Measurements from ENCODE around the gene PRKCB.

DNA sequence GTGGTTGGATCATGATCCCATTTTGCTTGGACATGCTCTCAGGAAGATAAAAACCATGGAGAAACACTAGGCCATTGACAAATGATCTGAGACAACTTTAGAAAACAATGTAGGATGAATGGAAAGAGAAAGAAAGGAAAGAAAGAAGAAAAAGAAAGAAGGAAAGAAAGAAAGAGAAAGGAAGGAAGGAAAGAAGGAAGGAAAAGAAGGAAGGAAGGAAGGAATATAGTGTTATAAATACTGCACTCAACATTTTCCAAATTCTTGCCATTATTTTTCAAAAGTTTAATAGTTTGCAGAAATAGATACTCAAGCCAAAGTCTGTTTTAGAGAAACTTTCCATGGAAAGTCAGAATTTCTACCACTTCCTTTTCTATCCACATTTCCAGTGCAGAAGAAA lies 381.2 kb downstream of the PRKCB start:
- TF ChIP-seq, protein P1, sequence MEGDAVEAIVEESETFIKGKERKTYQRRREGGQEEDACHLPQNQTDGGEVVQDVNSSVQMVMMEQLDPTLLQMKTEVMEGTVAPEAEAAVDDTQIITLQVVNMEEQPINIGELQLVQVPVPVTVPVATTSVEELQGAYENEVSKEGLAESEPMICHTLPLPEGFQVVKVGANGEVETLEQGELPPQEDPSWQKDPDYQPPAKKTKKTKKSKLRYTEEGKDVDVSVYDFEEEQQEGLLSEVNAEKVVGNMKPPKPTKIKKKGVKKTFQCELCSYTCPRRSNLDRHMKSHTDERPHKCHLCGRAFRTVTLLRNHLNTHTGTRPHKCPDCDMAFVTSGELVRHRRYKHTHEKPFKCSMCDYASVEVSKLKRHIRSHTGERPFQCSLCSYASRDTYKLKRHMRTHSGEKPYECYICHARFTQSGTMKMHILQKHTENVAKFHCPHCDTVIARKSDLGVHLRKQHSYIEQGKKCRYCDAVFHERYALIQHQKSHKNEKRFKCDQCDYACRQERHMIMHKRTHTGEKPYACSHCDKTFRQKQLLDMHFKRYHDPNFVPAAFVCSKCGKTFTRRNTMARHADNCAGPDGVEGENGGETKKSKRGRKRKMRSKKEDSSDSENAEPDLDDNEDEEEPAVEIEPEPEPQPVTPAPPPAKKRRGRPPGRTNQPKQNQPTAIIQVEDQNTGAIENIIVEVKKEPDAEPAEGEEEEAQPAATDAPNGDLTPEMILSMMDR (conservative IDR thresholded peaks at IDR 0.05; ENCODE audit: low read length) = no peak
- TF ChIP-seq EZH2phosphoT487 (IDR thresholded peaks at IDR 0.05; ENCODE audit: borderline replicate concordance) = no peak
